Neural progenitor cell (in vitro differentiated cells): ENCODE measurements around the gene THEM5. TPM values are rescaled to one million over a fixed set of nuclear protein-coding genes. Genes with fewer than 3 reads are reported as not detected.

ENCODE experiments used
- DNase-seq: peaks from one replicate; pipeline ENCODE4 v3.0.0-alpha.2; 2016; ENCODE audit warnings: low spot score
- H2AFZ ChIP-seq: fragments of 200-600 bp; sonication (generic); replicated peaks from 2 replicates; pipeline ENCODE4 v1.6.1; 2016; ENCODE audit warnings: antibody characterized with exemption
- H3F3A ChIP-seq: fragments of 200-600 bp; sonication (generic); 2 replicates; pipeline ENCODE4 v1.6.1; 2016; ENCODE audit warnings: antibody characterized with exemption, low read depth
- H3K27ac ChIP-seq: fragments of 200-600 bp; sonication (generic); 2 replicates; pipeline ENCODE4 v1.5.1; 2016; ENCODE audit warnings: mild to moderate bottlenecking
- H3K27me3 ChIP-seq: fragments of 200-600 bp; sonication (generic); 2 replicates; pipeline ENCODE4 v1.6.1; 2016; ENCODE audit warnings: mild to moderate bottlenecking, moderate library complexity
- H3K36me3 ChIP-seq: fragments of 200-600 bp; sonication (generic); 2 replicates; pipeline ENCODE4 v1.5.1; 2016
- H3K4me1 ChIP-seq: fragments of 200-600 bp; sonication (generic); 2 replicates; pipeline ENCODE4 v1.6.1; 2016; ENCODE audit warnings: mixed run types
- H3K4me2 ChIP-seq: fragments of 200-600 bp; sonication (generic); 2 replicates; pipeline ENCODE4 v1.6.1; 2016
- H3K4me3 ChIP-seq: fragments of 200-600 bp; sonication (generic); 2 replicates; pipeline ENCODE4 v1.5.1; 2016
- H3K79me2 ChIP-seq: fragments of 200-600 bp; sonication (generic); 2 replicates; pipeline ENCODE4 v1.6.1; 2016; ENCODE audit warnings: low read depth
- H3K9ac ChIP-seq: fragments of 200-600 bp; sonication (generic); 2 replicates; pipeline ENCODE4 v1.6.1; 2016
- H3K9me3 ChIP-seq: fragments of 200-600 bp; sonication (generic); 2 replicates; pipeline ENCODE4 v1.5.1; 2016; ENCODE audit warnings: low read depth
- H4K20me1 ChIP-seq: fragments of 200-600 bp; sonication (generic); 2 replicates; pipeline ENCODE4 v1.6.1; 2016; ENCODE audit warnings: low read depth
- H3K27ac Mint-ChIP-seq: 3 replicates; pipeline ENCODE4 v1.8.0; 2021; ENCODE audit warnings: mixed read lengths
- H3K27me3 Mint-ChIP-seq: 2 replicates; pipeline ENCODE4 v1.8.0; 2022; ENCODE audit warnings: low read depth, mild to moderate bottlenecking, inconsistent platforms, moderate library complexity, mixed read lengths; ENCODE audit not compliant: insufficient read depth
- H3K36me3 Mint-ChIP-seq: 3 replicates; pipeline ENCODE4 v1.8.0; 2021; ENCODE audit warnings: mixed read lengths
- H3K4me1 Mint-ChIP-seq: 3 replicates; pipeline ENCODE4 v1.8.0; 2021; ENCODE audit warnings: mixed read lengths
- H3K4me3 Mint-ChIP-seq: 3 replicates; pipeline ENCODE4 v1.8.0; 2021; ENCODE audit warnings: mild to moderate bottlenecking, moderate library complexity, mixed read lengths
- H3K9me3 Mint-ChIP-seq: 3 replicates; pipeline ENCODE4 v1.8.0; 2020; ENCODE audit warnings: mixed read lengths
- EZH2 ChIP-seq: fragments of 200-600 bp; sonication (generic); IDR thresholded peaks from 2 replicates; pipeline ENCODE4 v1.6.1; 2017; ENCODE audit warnings: antibody characterized with exemption, mild to moderate bottlenecking, moderate library complexity
- EZH2phosphoT487 ChIP-seq: fragments of 200-600 bp; sonication (generic); IDR thresholded peaks from 2 replicates; pipeline ENCODE4 v1.6.1; 2017; ENCODE audit warnings: antibody characterized with exemption
- total RNA-seq: library from RNA; depleted of rRNA; stranded (reverse); fragments of >200 nt; gene quantifications from 2 replicates; pipeline ENCODE4 v1.2.3, GENCODE V29; 2015; ENCODE audit warnings: low replicate concordance
- TF ChIP-seq, protein P1 (sequence below): fragments of 200-600 bp; sonication (generic); IDR thresholded peaks from 2 replicates; pipeline ENCODE4 v1.5.1; 2017; ENCODE audit warnings: antibody characterized with exemption, mild to moderate bottlenecking

Gene THEM5
- total RNA-seq, 1 donor from 2014 or later = not detected

DNA sequence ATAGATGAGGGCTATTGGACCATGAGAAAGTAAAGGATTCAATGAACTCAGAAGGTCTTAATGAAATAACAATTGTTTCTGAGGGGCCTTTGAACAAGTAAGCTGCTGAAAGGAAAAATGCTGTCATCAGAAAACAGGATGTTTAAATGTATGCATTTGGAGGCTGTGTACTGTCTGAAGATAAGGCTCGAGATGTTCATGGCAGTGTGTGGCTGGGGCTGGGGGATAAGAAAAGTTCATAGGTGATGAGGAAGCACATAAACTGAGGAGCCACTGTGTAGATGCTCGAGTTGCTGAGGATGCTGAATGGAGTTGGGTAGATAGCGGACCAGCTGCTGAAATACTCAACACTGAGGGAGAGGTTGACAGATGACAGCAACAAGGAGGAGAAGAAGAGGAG lies 38.0 kb upstream of the THEM5 start:
- Histone ChIP-seq H3K27me3 (no peaks in the 10 kb centered on the region), H3F3A (no peaks in the 10 kb centered on the region), H3K79me2 (no peaks in the 10 kb centered on the region), H3K27ac (no peak overlapping the region), H3K36me3 (no peaks in the 10 kb centered on the region), H3K9ac (no peak overlapping the region), H3K9me3 (no peaks in the 10 kb centered on the region), H4K20me1 (no peaks in the 10 kb centered on the region), H3K4me2 (no peak overlapping the region), H3K4me3 (no peak overlapping the region), H3K4me1 (no peaks in the 10 kb centered on the region), H2AFZ (no peak overlapping the region)
- no peak for TF ChIP-seq EZH2phosphoT487
- TF ChIP-seq, protein P1, sequence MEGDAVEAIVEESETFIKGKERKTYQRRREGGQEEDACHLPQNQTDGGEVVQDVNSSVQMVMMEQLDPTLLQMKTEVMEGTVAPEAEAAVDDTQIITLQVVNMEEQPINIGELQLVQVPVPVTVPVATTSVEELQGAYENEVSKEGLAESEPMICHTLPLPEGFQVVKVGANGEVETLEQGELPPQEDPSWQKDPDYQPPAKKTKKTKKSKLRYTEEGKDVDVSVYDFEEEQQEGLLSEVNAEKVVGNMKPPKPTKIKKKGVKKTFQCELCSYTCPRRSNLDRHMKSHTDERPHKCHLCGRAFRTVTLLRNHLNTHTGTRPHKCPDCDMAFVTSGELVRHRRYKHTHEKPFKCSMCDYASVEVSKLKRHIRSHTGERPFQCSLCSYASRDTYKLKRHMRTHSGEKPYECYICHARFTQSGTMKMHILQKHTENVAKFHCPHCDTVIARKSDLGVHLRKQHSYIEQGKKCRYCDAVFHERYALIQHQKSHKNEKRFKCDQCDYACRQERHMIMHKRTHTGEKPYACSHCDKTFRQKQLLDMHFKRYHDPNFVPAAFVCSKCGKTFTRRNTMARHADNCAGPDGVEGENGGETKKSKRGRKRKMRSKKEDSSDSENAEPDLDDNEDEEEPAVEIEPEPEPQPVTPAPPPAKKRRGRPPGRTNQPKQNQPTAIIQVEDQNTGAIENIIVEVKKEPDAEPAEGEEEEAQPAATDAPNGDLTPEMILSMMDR = no peak
- TF ChIP-seq EZH2 = no peak
- peaks cover 3% of the 10 kb centered on the region for H3K36me3 Mint-ChIP-seq
- DNase-seq = no peak
- no peaks in the 10 kb centered on the region for H3K4me1 Mint-ChIP-seq
- peaks cover 2% of the 10 kb centered on the region for H3K27me3 Mint-ChIP-seq
- no peaks in the 10 kb centered on the region for H3K9me3 Mint-ChIP-seq
- H3K27ac Mint-ChIP-seq = no peak overlapping the region
- no peak overlapping the region for H3K4me3 Mint-ChIP-seq

DNA sequence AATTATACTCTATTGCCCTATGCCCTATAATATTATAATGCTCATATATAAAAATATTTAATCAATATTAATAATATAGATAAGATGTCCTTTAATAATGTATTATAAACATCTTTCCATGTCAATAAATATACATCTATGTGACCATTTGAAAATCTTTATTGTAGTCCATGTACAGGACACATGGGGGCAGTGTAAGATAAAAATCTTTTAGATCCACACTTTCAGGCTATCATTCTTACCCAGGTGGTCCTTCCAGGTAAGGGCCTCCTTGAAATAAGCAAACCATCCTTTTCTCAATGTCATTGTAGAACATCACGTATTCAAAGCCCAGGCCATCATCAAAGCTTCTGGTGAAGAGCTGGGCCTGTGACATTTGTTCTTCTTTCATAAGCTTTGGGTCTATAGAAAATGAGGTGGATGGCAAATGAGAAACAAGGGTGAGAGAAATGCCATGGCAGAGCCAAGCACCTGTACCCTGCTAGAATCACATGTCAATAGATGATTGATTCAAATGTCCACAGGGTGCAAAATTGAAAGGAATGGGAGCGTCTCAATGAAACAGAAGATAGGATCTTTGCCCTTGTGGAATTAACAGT lies 35.6 kb upstream of the THEM5 start:
- no peak overlapping the region for H3K4me3 Mint-ChIP-seq
- H3K9me3 Mint-ChIP-seq = no peaks in the 10 kb centered on the region
- H3K4me2 ChIP-seq = no peak overlapping the region
- no peaks in the 10 kb centered on the region for H3K27me3 ChIP-seq
- no peak overlapping the region for H3K9ac ChIP-seq
- H3K36me3 ChIP-seq = no peaks in the 10 kb centered on the region
- DNase-seq = peak; percentile 7
- no peaks in the 10 kb centered on the region for H3K4me1 Mint-ChIP-seq
- TF ChIP-seq, protein P1 = peak; percentile 57
- TF ChIP-seq EZH2 (no peak), EZH2phosphoT487 (no peak)
- H3K9me3 ChIP-seq = no peaks in the 10 kb centered on the region
- no peaks in the 10 kb centered on the region for H3K4me1 ChIP-seq
- no peaks in the 10 kb centered on the region for H3F3A ChIP-seq
- H3K4me3 ChIP-seq = no peak overlapping the region
- H4K20me1 ChIP-seq = no peaks in the 10 kb centered on the region
- no peaks in the 10 kb centered on the region for H3K79me2 ChIP-seq
- H3K36me3 Mint-ChIP-seq = peaks cover 3% of the 10 kb centered on the region
- H3K27me3 Mint-ChIP-seq = peaks cover 2% of the 10 kb centered on the region
- H3K27ac Mint-ChIP-seq = no peak overlapping the region
- no peak overlapping the region for H3K27ac ChIP-seq
- H2AFZ ChIP-seq = no peak overlapping the region

DNA sequence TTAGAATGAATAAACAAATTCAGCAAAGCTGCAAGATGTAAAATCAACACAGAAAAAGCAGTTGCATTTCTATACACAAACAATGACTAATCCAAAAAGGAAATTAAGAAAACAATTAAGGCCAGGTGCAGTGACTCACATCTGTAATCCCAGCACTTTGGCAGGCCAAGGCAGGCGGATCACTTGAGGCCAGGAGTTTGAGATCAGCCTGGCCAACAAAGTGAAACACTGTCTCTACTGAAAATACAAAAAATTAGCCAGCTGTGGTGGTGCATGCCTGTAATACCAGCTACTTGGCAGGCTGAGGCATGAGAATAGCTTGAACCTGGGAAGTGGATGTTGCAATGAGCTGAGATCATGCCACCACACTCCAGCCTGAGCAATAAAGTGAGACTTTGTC lies 33.5 kb upstream of the THEM5 start:
- Mint-ChIP-seq H3K27me3 (peaks cover 2% of the 10 kb centered on the region), H3K36me3 (peaks cover 3% of the 10 kb centered on the region), H3K9me3 (no peaks in the 10 kb centered on the region), H3K4me3 (no peak overlapping the region), H3K4me1 (no peaks in the 10 kb centered on the region), H3K27ac (no peak overlapping the region)
- Histone ChIP-seq H2AFZ (no peak overlapping the region), H3K27me3 (no peaks in the 10 kb centered on the region), H3K4me3 (no peak overlapping the region), H3F3A (no peaks in the 10 kb centered on the region), H3K9me3 (no peaks in the 10 kb centered on the region), H4K20me1 (no peaks in the 10 kb centered on the region), H3K79me2 (no peaks in the 10 kb centered on the region), H3K4me1 (no peaks in the 10 kb centered on the region), H3K4me2 (no peak overlapping the region), H3K36me3 (no peaks in the 10 kb centered on the region), H3K9ac (no peak overlapping the region), H3K27ac (no peak overlapping the region)
- TF ChIP-seq EZH2phosphoT487 (no peak), EZH2 (no peak)
- TF ChIP-seq, protein P1 = no peak
- DNase-seq = no peak
